Activated CD4-positive, CD25-positive, alpha-beta regulatory T cell treated with anti-CD3 and anti-CD28 coated beads, Interleukin-2, amount 50 U/mL, for 72 hours (primary cell): Measurements from ENCODE around the gene TIAM2.
A peak's percentile ranks its signal among the peaks of the same experiment; 100 is the strongest.
"Not testable (repeated sequence)": the region's sequence is repeated elsewhere in the genome, so short reads cannot be mapped to it uniquely, and the experiment has no call there.

ENCODE experiments used
- DNase-seq: peaks from one replicate; pipeline ENCODE4 v3.0.0; 2021

TIAM2 gene

GRCh38 chr6:155171747-155172449 lies 176.8 kb downstream of the TIAM2 start:
- no peak for DNase-seq

GRCh38 chr6:155173488-155173887 lies 178.4 kb downstream of the TIAM2 start:
- DNase-seq: no peak

DNA sequence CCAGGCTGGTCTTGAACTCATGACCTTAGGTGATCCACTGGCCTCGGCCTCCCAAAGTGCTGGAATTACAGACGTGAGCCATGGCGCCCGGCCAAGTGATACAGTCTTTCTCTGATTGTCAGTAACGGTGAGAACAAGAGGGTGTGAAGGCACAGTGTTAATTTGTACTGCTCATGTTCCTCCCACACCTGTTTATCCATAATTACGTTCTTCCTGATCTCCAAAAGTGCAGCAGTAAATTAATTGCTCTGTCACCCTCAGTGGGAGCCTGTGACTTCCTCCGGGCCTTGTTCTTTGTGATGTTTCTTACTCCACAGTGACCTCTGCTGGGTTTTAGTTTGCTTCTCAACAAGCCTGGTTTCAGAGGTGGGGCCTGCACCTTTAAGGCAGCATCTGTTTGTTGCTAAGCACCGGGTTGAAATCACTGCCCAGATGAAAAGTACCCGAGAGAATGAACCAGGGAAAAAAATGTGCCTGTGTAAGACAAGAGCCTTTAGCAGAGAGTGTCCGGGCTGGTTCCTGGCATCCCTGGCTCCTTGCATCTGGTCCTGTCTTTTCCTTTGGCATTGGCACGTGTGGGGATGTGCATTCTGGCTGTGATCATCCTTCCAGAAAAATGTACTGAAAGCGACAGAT lies 179.6 kb downstream of the TIAM2 start:
- DNase-seq: peak; percentile 36

DNA sequence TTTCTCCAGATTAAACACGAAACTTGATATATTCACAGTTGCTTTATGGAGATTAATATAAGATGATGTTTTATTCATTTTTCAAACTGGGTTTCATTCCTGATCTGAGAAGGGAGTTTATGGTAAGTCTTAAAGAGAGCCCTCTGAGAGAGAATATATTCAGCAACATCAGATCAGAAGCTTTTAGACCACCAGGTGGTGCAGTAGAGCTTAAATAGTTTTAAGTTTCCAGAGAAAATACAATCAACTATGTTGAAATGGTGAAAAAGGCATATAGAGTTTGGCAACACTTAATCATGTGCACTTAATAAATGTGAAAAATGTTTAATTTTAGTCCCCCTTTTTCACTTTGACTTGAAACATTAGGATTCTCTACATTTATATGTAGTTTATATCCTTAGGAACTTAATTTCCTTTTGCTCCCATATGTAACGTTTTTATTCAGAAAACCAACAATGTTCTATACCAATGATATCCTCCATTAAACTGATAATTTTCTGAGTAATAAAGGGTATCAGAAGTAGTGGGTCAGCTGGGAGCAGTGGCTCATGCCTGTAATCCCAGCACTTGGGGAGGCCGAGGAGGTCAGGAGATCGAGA lies 182.3 kb downstream of the TIAM2 start:
- no peak for DNase-seq

DNA sequence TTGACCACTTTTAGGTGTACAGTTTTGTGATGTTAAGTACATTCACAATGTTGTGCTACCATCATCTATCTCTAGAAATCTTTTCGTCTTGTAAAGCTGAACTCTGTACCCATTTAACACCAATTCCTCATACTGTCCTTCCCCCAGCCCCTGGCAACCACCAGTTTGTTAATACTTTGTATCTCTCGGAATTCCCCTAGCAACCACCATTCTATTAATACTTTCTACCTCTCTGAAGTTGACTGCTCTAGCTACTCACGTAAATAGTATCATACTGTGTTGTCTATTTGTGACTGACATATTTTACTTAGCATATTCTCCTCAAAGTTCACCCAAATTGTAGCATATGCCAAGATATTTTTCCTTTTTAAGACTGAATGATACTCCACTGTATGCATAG lies 186.4 kb downstream of the TIAM2 start:
- no peak for DNase-seq

GRCh38 chr6:155182103-155182502 lies 187.0 kb downstream of the TIAM2 start:
- no peak for DNase-seq

DNA sequence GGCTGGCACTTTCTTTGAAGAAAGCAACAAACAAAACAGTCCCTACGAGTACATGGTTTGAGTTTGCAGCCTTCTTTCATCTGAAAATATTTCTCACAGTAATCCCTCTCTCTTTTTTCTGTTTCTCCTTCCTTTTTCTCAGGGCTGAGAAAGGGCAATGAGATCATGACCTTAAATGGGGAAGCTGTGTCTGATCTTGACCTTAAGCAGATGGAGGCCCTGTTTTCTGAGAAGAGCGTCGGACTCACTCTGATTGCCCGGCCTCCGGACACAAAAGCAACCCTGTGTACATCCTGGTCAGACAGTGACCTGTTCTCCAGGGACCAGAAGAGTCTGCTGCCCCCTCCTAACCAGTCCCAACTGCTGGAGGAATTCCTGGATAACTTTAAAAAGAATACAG lies 188.0 kb downstream of the TIAM2 start:
- no peak for DNase-seq

DNA sequence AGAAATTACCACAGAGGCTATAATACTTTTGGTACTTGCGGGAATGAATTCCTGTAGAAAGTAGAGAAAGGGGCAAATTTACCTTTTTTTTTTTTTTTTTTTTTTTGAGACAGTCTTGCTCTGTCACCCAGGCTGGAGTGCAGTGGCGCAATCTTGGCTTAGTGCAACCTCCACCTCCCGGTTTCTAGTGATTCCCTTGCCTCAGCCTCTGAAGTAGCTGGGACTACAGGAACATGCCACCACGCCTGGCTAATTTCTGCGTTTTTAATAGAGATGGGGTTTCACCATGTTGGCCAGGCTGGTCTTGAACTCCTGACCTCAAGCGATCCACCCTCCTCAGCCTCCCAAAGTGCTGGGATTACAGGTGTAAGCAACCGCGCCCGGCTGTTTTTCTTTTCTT lies 189.9 kb downstream of the TIAM2 start:
- not testable (repeated sequence) for DNase-seq

DNA sequence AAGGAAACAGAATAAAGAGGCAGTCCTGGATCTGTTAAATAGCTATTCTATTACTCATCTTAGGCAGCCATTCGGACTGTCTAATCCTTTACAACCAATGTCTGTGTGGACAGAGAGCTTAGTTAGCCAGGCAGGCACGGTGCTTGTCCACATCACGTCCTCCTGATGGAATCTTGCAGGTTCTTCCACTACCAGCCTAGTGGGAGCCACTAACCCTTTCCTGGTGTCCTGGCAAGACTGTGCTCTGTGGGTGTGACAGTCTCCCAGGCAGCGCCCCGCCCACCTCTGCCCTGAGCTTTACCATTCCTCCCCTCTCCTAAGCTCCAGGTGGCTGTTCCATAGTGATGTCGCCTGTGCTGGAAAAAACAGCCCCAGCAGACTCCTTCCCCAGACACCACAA lies 190.4 kb downstream of the TIAM2 start:
- DNase-seq: no peak

DNA sequence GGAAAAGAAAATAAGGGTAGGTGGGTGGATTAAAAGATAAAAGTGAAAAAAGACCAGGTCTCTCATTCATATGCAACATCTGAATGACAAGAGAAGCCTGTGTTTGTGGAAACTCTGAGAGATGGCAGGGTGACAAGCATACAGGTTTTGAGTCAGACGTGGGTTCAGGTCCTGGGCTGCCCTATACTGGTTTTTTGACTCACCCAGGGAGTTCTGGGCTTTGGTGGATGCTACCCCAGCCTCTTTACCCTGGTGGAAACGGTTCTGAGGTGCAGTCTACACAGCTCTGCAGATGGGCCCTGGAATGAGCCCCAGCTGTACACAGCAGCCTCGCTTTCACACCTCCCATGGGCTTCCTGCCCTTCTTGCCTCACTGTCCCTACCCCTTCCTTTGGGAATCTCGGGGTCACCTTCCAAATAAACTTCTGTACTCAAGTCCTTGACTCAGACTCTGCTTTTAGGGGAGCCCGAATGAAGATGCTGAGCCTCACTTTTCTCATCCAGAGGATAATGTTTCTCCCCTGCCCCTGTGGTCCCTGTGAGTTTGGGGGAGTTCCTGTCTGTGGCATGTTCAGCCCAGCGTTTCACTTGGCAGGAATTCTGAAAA lies 191.0 kb downstream of the TIAM2 start:
- no peak for DNase-seq

GRCh38 chr6:155187106-155187505 lies 192.0 kb downstream of the TIAM2 start:
- no peak for DNase-seq

DNA sequence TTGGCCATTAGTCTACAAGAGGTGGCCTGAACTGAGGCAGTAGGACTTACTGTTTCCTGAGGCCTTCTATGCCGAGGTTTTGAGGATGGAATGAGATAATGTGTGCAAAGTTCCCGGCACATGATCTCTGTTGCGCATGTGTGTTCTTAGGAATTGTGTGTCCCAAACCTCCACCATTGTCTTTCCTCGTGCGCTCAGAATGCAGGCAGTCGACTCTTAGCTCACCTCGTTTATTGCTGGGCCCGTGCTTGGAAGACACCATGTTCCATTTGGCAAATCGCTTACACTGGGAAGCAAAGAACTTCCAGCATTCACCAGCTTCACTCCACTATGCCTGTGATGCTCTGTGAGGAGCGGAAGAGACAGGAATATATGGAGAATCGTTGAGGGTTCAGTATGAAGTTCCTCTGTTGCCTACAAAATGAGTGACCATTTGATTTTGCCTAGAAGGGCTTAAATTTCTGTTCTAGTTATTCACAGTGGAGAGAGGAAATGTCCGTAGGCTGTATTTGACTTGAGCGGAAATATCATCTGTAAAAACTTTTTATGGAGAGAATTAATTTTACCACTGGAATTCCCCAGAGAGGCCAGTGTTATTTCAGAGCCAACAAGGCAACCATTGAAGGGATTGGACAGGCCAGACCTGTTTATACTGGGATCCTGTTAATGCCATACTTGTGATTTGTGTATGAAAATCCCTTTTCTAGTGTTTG lies 193.0 kb downstream of the TIAM2 start:
- no peak for DNase-seq

GRCh38 chr6:155188707-155189496 lies 193.8 kb downstream of the TIAM2 start:
- no peak for DNase-seq

DNA sequence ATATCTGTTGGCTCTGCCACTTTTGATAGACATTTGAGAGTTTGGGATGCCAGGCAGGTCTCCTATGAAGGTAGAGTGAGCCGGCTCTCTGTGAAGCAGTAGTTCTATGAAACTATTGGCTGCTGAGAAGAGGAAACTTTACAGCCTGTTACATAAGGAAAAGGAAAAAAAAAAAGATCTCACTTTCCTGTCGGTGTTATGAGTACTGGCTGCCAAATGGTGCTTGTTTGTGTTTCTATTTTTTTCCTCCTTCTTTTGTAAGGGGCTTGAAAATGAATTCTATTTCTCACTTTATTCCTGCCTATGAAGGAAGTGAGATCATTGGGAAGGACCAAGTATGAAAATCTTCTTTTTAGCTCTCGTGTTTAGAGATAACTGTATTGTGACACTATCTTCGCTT lies 195.6 kb downstream of the TIAM2 start:
- no peak for DNase-seq

DNA sequence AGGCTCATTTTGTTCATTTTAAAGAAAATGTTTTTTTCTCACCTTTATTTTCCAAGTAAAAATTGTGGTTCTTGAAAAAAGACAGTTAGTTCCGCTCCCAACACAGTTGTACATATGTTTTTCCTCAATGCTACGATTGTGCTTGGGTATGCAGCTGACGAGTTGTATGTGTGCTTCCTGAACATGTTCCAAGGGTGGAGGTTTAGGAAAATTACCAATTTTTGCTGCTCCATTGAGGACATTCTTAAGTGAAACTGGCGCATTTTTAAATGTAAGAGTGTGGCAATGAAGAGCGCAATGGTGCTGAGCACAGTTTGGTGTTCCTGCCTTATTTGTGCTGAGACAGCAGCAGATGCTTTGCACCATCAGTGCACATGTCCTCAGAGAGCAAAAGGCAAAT lies 198.4 kb downstream of the TIAM2 start:
- no peak for DNase-seq

GRCh38 chr6:155194399-155194798 lies 199.3 kb downstream of the TIAM2 start:
- DNase-seq: no peak

DNA sequence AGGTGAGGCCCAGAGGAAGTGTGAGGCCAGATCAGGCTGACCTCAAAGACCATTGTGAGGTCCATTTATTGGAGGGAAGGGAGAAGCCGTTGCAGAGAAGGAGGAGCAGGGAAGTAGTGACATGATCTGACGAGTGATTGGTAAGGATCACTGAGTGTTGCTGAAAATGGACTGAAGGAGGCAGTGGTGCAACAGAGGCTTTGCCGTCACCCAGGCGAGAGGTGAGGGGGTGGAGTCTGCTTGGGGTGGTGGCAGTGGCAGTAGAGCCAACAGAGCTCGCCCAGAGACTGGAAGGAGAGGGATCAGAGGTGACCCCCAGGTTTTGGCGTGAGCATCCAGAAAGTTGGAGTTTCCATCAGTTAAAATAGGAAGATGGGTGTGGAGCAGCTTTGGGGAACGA lies 200.8 kb downstream of the TIAM2 start:
- no peak for DNase-seq

DNA sequence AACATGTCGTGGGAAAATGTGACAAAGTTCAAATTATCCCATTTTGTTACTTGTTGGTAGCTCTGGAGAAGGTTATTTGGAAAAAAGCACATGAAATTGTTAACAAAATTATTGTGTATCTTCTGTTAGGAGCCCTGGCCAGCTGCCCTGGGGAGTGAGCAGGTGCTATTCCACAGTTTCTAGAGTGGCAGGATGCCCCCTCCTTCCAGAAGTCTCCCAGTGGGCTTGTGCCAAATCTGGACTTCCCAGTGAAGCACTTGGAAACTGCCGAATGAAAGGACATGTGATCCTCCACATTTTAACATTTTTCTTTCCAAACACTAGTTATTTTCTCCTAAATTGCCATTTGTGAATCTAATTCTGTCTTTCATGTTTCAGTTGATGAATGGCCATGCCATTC lies 201.8 kb downstream of the TIAM2 start:
- no peak for DNase-seq

- no peak for DNase-seq
Observed at GRCh38 chr6:155197932-155198331, 202.8 kb downstream of the TIAM2 start.

DNA sequence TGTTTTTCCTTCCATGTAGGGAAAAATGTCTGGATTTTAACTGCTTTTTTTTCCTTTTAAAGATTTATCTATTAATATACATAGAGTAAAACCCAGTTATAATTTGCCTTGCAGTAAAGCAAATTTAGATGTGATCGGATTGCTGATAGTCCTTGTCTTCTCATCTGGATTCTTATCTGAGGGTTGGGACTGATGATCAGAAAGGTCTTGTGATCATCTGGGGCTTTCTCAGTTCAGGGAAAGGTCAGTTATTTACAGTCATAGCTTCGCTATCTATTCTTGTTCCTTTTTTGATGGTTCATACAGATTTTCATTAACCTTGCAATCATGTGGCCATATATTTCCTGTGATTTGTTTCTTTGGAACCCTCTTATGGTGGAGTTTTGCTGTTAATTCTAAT lies 204.9 kb downstream of the TIAM2 start:
- no peak for DNase-seq

GRCh38 chr6:155201461-155202226 lies 206.5 kb downstream of the TIAM2 start:
- no peak for DNase-seq

DNA sequence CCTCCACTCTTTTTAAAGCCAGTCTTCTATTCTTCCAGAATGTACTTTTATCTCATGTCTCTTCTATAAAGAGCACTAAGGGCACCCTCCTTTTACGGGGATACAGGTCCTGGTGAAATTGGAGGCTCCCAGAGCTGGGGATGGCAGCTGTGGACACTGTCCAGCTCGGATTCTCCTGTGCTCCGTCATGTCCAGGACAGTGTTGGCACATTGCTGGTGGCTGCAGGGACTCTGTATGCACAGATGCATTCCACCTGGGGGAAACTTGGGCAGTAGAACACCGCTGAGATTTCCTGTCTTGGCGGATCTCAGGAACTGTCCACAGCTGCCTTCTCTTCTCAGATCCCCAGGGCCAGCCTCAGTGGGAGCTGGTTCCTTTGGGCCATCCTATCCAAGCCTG lies 212.1 kb downstream of the TIAM2 start:
- DNase-seq: no peak
